WTC11 (cell line): ENCODE results near the gene TNFRSF4.

Experiments used
- ATF2 ChIP-seq: sonication (generic); formaldehyde crosslinking; IDR thresholded peaks from 2 replicates; pipeline ENCODE4 v1.8.1; 2022; ENCODE audit warnings: low read depth, missing genetic modification reagents, borderline replicate concordance
- CBFB ChIP-seq: sonication (generic); formaldehyde crosslinking; IDR thresholded peaks from 2 replicates; pipeline ENCODE4 v1.8.1; 2022; ENCODE audit warnings: mild to moderate bottlenecking, low read depth, missing genetic modification reagents
- CTCF ChIP-seq: fragments of 200-600 bp; IDR thresholded peaks from 2 replicates; pipeline ENCODE4 v1.8.0; 2022; ENCODE audit warnings: antibody characterized with exemption
- FOXK1 ChIP-seq: sonication (generic); formaldehyde crosslinking; IDR thresholded peaks from 2 replicates; pipeline ENCODE4 v1.8.0; 2022; ENCODE audit warnings: mild to moderate bottlenecking, moderate library complexity, missing genetic modification reagents
- JUN ChIP-seq: sonication (generic); formaldehyde crosslinking; IDR thresholded peaks from 2 replicates; pipeline ENCODE4 v1.8.0; 2023; ENCODE audit warnings: mild to moderate bottlenecking, missing genetic modification reagents
- NR1H2 ChIP-seq: sonication (generic); formaldehyde crosslinking; IDR thresholded peaks from 2 replicates; pipeline ENCODE4 v1.9.0; 2021; ENCODE audit warnings: mild to moderate bottlenecking, moderate library complexity, missing genetic modification reagents
- SMAD3 ChIP-seq: sonication (generic); formaldehyde crosslinking; IDR thresholded peaks from 2 replicates; pipeline ENCODE4 v1.8.0; 2022; ENCODE audit warnings: missing genetic modification reagents, mild to moderate bottlenecking, borderline replicate concordance
- TP53 ChIP-seq: sonication (generic); formaldehyde crosslinking; IDR thresholded peaks from 2 replicates; pipeline ENCODE4 v1.8.1; 2023; ENCODE audit warnings: mild to moderate bottlenecking, missing genetic modification reagents
- TF ChIP-seq, protein P1 (sequence below): sonication (generic); formaldehyde crosslinking; IDR thresholded peaks from 2 replicates; pipeline ENCODE4 v1.8.1; 2023; ENCODE audit warnings: mild to moderate bottlenecking, missing genetic modification reagents, moderate library complexity
- TF ChIP-seq, protein P2 (sequence below): sonication (generic); formaldehyde crosslinking; IDR thresholded peaks from 2 replicates; pipeline ENCODE4 v1.8.0; 2022; ENCODE audit warnings: mild to moderate bottlenecking, missing genetic modification reagents

DNA sequence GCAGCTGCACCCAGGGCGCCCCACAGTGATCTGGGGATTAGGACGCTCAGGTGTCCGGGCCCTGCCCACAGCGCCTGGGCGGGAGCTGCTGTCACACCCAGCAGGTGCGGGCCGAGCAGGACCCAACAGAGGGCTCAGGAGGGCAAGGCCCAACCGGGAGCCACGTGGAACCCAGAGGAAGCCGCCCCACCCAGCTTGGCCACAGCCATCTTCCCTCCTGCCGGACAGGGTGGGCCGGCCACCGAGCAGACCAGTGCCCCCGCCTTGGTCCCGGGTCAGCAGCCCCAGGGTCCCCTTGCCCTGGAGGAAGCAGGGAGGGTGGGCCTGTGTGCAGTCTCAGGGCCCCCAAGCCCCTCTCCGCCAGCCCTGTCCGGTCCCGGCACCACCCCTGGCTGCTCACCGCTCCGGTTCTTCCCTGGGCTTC is 46.5 kb downstream of the TNFRSF4 start:
- TF ChIP-seq TP53 (CRISPR knock-in tag): no peak
- TF ChIP-seq CTCF: no peak
- TF ChIP-seq FOXK1 (CRISPR knock-in tag): no peak
- TF ChIP-seq, protein P1, sequence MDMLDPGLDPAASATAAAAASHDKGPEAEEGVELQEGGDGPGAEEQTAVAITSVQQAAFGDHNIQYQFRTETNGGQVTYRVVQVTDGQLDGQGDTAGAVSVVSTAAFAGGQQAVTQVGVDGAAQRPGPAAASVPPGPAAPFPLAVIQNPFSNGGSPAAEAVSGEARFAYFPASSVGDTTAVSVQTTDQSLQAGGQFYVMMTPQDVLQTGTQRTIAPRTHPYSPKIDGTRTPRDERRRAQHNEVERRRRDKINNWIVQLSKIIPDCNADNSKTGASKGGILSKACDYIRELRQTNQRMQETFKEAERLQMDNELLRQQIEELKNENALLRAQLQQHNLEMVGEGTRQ (CRISPR knock-in tag): no peak
- no peak for TF ChIP-seq SMAD3 (CRISPR knock-in tag)
- TF ChIP-seq, protein P2, sequence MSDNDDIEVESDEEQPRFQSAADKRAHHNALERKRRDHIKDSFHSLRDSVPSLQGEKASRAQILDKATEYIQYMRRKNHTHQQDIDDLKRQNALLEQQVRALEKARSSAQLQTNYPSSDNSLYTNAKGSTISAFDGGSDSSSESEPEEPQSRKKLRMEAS (CRISPR knock-in tag): no peak
- no peak for TF ChIP-seq CBFB
- TF ChIP-seq ATF2 (CRISPR knock-in tag): no peak
- no peak for TF ChIP-seq JUN (CRISPR knock-in tag)
- TF ChIP-seq NR1H2 (CRISPR knock-in tag): no peak
